SU-DHL-6 (cell line): ENCODE data around the gene SPTBN1.

Source experiments
- H2AFZ ChIP-seq: fragments of 200-600 bp; sonication (generic); 2 replicates; pipeline ENCODE4 v1.6.1; 2014; ENCODE audit warnings: low read depth, mild to moderate bottlenecking, moderate library complexity, mixed read lengths, antibody characterized with exemption, low read length; ENCODE audit not compliant: severe bottlenecking
- H3F3A ChIP-seq: fragments of 200-600 bp; shearing (Covaris generic); 2 replicates; pipeline ENCODE4 v1.6.0; 2016; ENCODE audit warnings: antibody characterized with exemption, mild to moderate bottlenecking; ENCODE audit not compliant: insufficient read depth
- H3K27ac ChIP-seq: fragments of 200-600 bp; sonication (generic); 2 replicates; pipeline ENCODE4 v1.5.1; 2016; ENCODE audit warnings: low read depth, mild to moderate bottlenecking, low read length, moderate library complexity, mixed read lengths
- H3K27me3 ChIP-seq: fragments of 200-600 bp; sonication (generic), shearing (Covaris generic); 2 replicates; pipeline ENCODE4 v1.6.0; 2014; ENCODE audit warnings: mild to moderate bottlenecking, low read length
- H3K36me3 ChIP-seq: fragments of 200-600 bp; sonication (generic); 2 replicates; pipeline ENCODE4 v1.6.1; 2014; ENCODE audit warnings: mild to moderate bottlenecking, low read length, mixed read lengths
- H3K4me2 ChIP-seq: fragments of 300-600, 200-600 bp; shearing (Covaris generic), sonication (generic); 2 replicates; pipeline ENCODE4 v1.6.0; 2014; ENCODE audit warnings: low read length, low read depth, mild to moderate bottlenecking; ENCODE audit not compliant: poor library complexity, severe bottlenecking
- H3K4me3 ChIP-seq: fragments of 200-600 bp; sonication (generic); 2 replicates; pipeline ENCODE4 v1.5.1; 2014; ENCODE audit warnings: antibody characterized with exemption, low read length, mild to moderate bottlenecking, mixed read lengths; ENCODE audit not compliant: insufficient read depth, poor library complexity, severe bottlenecking
- H3K79me2 ChIP-seq: fragments of 200-600 bp; sonication (generic); 2 replicates; pipeline ENCODE4 v1.6.1; 2014; ENCODE audit warnings: mild to moderate bottlenecking, low read length, moderate library complexity; ENCODE audit not compliant: insufficient read depth
- H3K9ac ChIP-seq: fragments of 200-600 bp; sonication (generic); 2 replicates; pipeline ENCODE4 v1.7.0; 2014; ENCODE audit warnings: mild to moderate bottlenecking, low read length
- H3K9me2 ChIP-seq: fragments of 200-600 bp; sonication (generic); replicated peaks from 2 replicates; pipeline ENCODE4 v1.6.1; 2014; ENCODE audit warnings: low read length; ENCODE audit not compliant: insufficient read depth
- H3K9me3 ChIP-seq: fragments of 200-600 bp; sonication (generic); 2 replicates; pipeline ENCODE4 v1.6.1; 2014; ENCODE audit warnings: low read length, mixed read lengths; ENCODE audit not compliant: insufficient read depth
- H4K20me1 ChIP-seq: fragments of 200-600 bp; sonication (generic); 2 replicates; pipeline ENCODE4 v1.6.1; 2014; ENCODE audit warnings: low read depth, mild to moderate bottlenecking, antibody characterized with exemption, low read length, moderate library complexity, mixed read lengths
- EZH2phosphoT487 ChIP-seq: fragments of 200-600 bp; sonication (generic), shearing (Covaris generic); conservative IDR thresholded peaks from 2 replicates; pipeline ENCODE4 v1.6.1; 2018; ENCODE audit warnings: mild to moderate bottlenecking, antibody characterized with exemption, low read length, moderate library complexity, mixed read lengths
- TF ChIP-seq, protein P1 (sequence below): fragments of 200-600 bp; sonication (generic); IDR thresholded peaks from one replicate; pipeline ENCODE4 v1.5.1; 2017; ENCODE audit warnings: antibody characterized with exemption, mild to moderate bottlenecking, low read length, moderate library complexity; ENCODE audit not compliant: insufficient read depth, poor library complexity, severe bottlenecking

The SPTBN1 gene

DNA sequence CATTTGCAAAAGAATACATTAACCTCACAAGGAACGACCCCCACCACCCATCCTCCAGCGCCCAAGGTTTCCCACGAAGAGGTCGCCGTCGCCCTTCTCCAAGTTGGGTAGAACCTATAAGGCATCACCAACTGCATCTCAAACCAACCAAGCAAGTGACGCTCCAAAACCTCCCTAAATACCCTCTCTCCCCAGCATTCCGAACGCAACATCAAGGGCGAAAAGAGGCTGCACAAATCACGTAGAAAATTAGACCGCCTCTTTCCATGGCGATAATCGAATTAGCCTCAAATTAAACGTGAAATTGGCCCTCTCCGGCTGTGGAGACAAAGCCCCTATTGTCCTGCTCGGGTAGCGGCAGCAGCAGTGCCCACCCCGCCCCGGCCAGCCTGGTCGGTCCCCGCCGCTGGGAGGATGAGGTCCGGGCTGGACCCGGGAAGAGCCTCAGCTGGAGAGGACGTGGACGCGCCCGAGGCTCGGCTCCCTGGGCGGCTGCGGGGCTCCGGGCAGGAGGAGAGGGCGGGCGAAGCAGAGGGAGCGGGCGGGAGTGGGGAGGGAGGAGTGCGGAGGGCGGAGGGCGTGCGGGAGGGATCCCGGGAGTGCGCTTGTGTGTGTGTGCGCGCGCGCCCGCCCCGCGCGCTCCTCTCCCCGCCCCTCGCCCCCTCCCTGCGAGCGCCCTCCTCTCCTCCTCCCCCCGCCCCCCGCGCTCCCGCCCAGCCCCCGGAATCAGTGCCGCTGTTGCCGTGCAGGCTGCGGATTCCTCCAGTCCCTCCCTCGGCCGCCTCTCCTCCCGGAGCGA is at the start of gene SPTBN1:
Gene SPTBN1, plus strand, starts transcription at position 765 of the 799 bp plus-strand sequence. CDS start 70,092 bp downstream, outside the sequence.
- H3K27ac ChIP-seq = peak within 1 kb of the TSS; percentile 5; the same call in 1 of the 2 replicates

GRCh38 chr2:54407693-54408092 is 48.4 kb upstream of the SPTBN1 start:
- Histone ChIP-seq H3K4me2 (no peak overlapping the region), H3K27me3 (no peaks in the 10 kb centered on the region), H3K79me2 (no peaks in the 10 kb centered on the region), H3K4me3 (no peak overlapping the region), H3K9me3 (no peaks in the 10 kb centered on the region), H4K20me1 (no peaks in the 10 kb centered on the region), H3K9ac (no peak overlapping the region), H2AFZ (no peak overlapping the region), H3K27ac (no peak overlapping the region), H3K36me3 (no peaks in the 10 kb centered on the region), H3F3A (no peaks in the 10 kb centered on the region), H3K9me2 (no peaks in the 10 kb centered on the region)
- TF ChIP-seq EZH2phosphoT487 = no peak
- TF ChIP-seq, protein P1, sequence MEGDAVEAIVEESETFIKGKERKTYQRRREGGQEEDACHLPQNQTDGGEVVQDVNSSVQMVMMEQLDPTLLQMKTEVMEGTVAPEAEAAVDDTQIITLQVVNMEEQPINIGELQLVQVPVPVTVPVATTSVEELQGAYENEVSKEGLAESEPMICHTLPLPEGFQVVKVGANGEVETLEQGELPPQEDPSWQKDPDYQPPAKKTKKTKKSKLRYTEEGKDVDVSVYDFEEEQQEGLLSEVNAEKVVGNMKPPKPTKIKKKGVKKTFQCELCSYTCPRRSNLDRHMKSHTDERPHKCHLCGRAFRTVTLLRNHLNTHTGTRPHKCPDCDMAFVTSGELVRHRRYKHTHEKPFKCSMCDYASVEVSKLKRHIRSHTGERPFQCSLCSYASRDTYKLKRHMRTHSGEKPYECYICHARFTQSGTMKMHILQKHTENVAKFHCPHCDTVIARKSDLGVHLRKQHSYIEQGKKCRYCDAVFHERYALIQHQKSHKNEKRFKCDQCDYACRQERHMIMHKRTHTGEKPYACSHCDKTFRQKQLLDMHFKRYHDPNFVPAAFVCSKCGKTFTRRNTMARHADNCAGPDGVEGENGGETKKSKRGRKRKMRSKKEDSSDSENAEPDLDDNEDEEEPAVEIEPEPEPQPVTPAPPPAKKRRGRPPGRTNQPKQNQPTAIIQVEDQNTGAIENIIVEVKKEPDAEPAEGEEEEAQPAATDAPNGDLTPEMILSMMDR = no peak

More for the DNA sequence above, at the start of gene SPTBN1:
- Histone ChIP-seq H3K27me3 (no peaks in the 10 kb centered on the region), H2AFZ (peak within 1 kb of the TSS; percentile 89), H3K79me2 (peaks cover 30% of the 10 kb centered on the region), H3K36me3 (no peaks in the 10 kb centered on the region), H3K9ac (peak within 1 kb of the TSS; percentile 59), H3K9me2 (no peaks in the 10 kb centered on the region), H3F3A (peaks cover 11% of the 10 kb centered on the region), H4K20me1 (no peaks in the 10 kb centered on the region), H3K4me2 (peak within 1 kb of the TSS; percentile 67), H3K9me3 (no peaks in the 10 kb centered on the region), H3K4me3 (peak within 1 kb of the TSS; percentile 63)
- TF ChIP-seq, protein P1 = no peak
- TF ChIP-seq EZH2phosphoT487 = no peak

DNA sequence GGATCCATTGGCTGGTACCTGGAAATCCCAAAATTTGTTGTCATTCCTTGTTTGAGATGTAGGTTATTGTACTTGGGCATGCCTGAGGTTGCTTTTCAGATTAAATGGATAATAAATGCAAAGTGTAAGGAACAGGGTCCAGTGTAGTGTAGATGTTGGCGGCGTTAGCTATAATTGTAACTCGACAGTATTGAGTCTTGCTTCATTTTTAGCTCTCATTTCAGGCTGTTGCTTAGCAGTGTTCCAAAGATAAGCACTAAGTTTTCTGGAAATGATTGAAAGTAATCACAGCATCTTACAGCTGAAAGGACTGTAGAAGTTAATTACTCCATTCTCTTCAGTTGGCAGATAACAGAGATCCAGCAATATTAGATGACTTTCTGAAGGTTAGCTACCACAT is 47.8 kb upstream of the SPTBN1 start:
- H3K79me2 ChIP-seq = no peaks in the 10 kb centered on the region
- no peak overlapping the region for H3K9ac ChIP-seq
- no peaks in the 10 kb centered on the region for H3K36me3 ChIP-seq
- H3K27ac ChIP-seq = no peak overlapping the region
- no peak for TF ChIP-seq EZH2phosphoT487
- TF ChIP-seq, protein P1 = no peak
- no peaks in the 10 kb centered on the region for H3K9me2 ChIP-seq
- no peak overlapping the region for H3K4me3 ChIP-seq
- H4K20me1 ChIP-seq = no peaks in the 10 kb centered on the region
- no peaks in the 10 kb centered on the region for H3K9me3 ChIP-seq
- no peaks in the 10 kb centered on the region for H3F3A ChIP-seq
- no peak overlapping the region for H2AFZ ChIP-seq
- no peaks in the 10 kb centered on the region for H3K27me3 ChIP-seq
- no peak overlapping the region for H3K4me2 ChIP-seq
